IPS-20b (cell line): ENCODE measurements around the gene AQP6.

Experiments used
- H3K27ac ChIP-seq: one replicate; pipeline ENCODE4 v1.5.1; 2013; ENCODE audit warnings: low read length
- H3K27me3 ChIP-seq: 2 replicates; pipeline ENCODE4 v1.6.1; 2013; ENCODE audit warnings: mild to moderate bottlenecking, low read length, inconsistent platforms; ENCODE audit not compliant: insufficient read depth
- H3K36me3 ChIP-seq: 2 replicates; pipeline ENCODE4 v1.6.1; 2013; ENCODE audit warnings: low read depth, mild to moderate bottlenecking, inconsistent platforms, low read length, moderate library complexity; ENCODE audit not compliant: insufficient read depth
- H3K4me1 ChIP-seq: 2 replicates; pipeline ENCODE4 v1.6.1; 2013; ENCODE audit warnings: mild to moderate bottlenecking, control low read depth, inconsistent platforms, low read length, moderate library complexity; ENCODE audit not compliant: insufficient read depth
- H3K4me3 ChIP-seq: 2 replicates; pipeline ENCODE4 v1.5.1; 2013; ENCODE audit warnings: mild to moderate bottlenecking, low read length, inconsistent platforms
- H3K9ac ChIP-seq: 2 replicates; pipeline ENCODE4 v1.6.1; 2013; ENCODE audit warnings: low read depth, mild to moderate bottlenecking, inconsistent platforms, low read length, moderate library complexity
- H3K9me3 ChIP-seq: 2 replicates; pipeline ENCODE4 v1.6.1; 2013; ENCODE audit warnings: mild to moderate bottlenecking, low read depth, low read length, inconsistent platforms; ENCODE audit not compliant: insufficient read depth

AQP6 gene

DNA sequence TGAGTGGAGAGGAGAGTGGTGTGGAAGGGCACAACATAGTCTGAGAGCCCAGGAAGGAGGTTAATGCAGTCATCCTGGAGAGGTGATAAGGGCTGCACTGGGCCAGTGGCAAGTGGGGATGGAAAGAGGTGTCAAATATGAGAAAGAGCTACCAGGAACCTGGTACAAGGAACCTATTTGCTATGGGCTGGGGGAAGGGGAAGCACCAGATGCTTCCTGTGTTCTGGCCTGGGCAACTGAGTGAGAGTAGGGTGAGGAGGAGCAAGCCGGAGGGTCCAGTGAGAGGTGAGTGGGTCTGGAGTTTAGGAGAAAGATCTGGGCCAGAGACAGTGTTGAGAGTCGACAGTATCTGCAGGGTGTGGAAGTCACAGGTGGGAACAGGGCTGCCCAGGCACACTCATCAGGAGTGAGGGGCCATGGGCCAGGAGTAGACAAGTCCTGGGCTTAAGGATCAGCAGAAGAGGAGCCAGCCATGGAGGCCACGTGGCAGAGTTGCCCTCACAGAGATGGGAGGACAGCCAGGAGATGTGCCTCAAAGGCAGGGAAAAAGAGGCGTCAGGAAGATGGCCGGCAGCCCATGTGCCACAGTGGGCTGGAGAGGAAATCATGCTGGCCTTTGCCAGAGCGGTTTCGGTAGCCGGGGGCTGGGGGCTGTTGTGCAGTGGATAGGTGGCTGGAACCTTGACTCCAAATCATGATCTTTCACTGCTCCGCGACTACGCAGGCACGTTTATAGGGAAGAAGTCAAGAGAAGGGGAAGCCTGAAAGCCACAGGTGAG lies 2.9 kb upstream of the AQP6 start:
- no peak overlapping the region for H3K4me3 ChIP-seq

DNA sequence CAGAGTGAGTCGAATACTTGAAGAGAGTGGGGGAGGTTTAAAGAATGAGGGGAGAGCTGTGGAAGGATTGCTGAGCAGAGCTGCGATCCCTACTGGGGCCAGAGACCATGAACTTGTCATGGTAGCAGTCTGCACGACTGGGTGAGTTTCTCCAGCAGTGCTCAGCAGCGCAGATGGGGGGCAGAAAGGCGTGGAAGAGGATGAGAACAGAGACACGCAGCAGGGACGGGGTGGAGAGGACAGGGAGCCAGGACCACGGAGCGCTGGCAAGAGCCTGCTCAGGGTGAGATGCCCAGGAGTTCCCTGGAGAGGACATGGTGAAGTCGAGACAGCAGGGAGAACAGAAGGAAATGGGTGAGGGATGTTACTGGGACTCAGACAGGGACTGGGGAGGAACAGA lies 2.1 kb upstream of the AQP6 start:
- Histone ChIP-seq H3K4me1 (peaks cover 4% of the 10 kb centered on the region; the same call in 1 of the 2 replicates), H3K27me3 (peaks cover 63% of the 10 kb centered on the region), H3K9ac (no peak overlapping the region), H3K4me3 (no peak overlapping the region), H3K27ac (no peak overlapping the region), H3K9me3 (no peaks in the 10 kb centered on the region), H3K36me3 (no peaks in the 10 kb centered on the region)

More for the DNA sequence above, 2.9 kb upstream of the AQP6 start:
- Histone ChIP-seq H3K27ac (no peak overlapping the region), H3K4me1 (0 out of 2 replicates have a peak, but pooled peaks cover 2% of the 10 kb centered on the region), H3K9ac (no peak overlapping the region), H3K36me3 (no peaks in the 10 kb centered on the region), H3K9me3 (no peaks in the 10 kb centered on the region), H3K27me3 (peaks cover 71% of the 10 kb centered on the region)

DNA sequence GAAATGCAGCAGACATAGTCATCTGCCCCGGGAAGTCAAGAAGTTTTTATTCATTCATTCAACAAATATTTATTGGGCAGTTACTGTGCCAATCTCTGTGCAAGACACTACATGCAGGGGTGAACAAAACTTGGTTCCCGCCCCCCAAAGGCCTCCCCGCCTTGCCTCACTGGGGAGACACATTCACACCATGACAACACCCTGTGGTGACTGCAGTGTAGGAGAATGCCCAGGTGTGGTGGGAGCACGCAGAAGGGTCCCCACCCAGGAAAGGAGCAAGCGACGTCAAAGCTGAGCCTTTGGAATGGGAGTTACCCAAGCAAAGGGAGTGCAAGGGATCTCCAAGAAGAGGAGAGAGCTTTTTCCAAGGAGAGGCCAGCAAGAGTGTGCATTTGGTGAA lies 1.6 kb upstream of the AQP6 start:
- Histone ChIP-seq H3K9me3 (no peaks in the 10 kb centered on the region), H3K4me3 (no peak overlapping the region), H3K36me3 (no peaks in the 10 kb centered on the region), H3K4me1 (peaks cover 6% of the 10 kb centered on the region; the same call in 1 of the 2 replicates), H3K9ac (no peak overlapping the region), H3K27ac (no peak overlapping the region), H3K27me3 (peaks cover 58% of the 10 kb centered on the region)

DNA sequence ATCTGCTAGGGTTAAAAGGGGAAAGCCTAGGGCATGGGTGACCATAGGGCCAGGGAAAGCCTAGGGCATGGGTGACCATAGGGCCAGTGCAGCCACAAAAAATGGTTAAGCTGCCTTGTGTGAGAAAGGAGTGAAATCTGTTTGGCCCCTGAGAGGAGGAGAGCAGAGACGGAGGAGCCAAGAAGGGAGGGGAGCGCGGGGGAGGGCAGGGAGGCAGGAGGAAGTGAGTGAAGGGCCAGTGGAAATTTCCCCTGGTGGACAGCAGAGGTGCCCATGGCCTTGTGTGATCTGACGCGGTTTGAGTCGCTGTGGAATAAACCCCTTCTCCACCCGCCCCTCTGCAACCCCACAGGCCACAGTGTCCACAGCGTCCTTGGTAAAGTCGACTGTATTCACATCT lies 618 bp upstream of the AQP6 start:
- Histone ChIP-seq H3K27ac (no peak overlapping the region), H3K27me3 (peaks cover 48% of the 10 kb centered on the region), H3K9me3 (no peaks in the 10 kb centered on the region), H3K4me1 (peaks cover 6% of the 10 kb centered on the region; the same call in 1 of the 2 replicates), H3K36me3 (no peaks in the 10 kb centered on the region), H3K9ac (no peak overlapping the region), H3K4me3 (no peak overlapping the region)

DNA sequence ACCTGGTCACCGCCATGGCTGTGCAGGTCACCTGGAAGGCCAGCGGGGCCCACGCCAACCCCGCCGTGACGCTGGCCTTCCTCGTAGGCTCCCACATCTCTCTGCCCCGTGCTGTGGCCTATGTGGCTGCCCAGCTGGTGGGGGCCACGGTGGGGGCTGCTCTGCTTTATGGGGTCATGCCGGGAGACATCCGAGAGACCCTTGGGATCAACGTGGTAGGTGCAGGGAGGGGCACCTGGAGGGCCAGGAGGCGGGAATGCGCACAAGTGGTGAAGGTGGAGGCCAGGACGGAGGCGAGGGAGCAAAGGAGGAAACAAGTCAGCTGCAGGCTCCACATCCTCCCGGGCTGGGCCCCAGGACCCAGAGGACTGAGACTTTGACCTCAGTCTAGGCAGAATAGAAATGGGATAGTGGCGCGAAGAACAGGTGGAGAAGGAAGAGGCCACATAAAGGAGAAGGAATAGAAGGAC lies 649 bp downstream of the AQP6 start:
- H3K9ac ChIP-seq = no peak overlapping the region
- H3K27ac ChIP-seq = no peak overlapping the region

DNA sequence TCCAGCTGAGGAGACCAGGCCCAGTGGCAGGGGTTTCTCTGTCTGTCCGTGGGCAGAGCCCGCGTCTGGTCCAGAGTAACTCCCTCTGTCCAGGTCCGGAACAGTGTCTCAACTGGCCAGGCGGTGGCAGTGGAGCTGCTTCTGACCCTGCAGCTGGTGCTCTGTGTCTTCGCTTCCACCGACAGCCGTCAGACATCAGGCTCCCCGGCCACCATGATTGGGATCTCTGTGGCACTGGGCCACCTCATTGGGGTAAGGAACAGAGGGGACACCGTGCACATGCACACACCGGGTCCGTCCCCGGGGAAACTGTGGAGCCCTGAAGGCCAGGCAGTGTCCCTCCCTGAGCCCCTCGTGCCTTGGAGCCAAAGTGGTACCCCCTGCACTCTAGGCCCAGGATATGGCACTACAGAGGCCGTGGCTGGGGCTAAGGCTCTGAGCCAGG lies 1.5 kb downstream of the AQP6 start:
- no peaks in the 10 kb centered on the region for H3K9me3 ChIP-seq
- H3K27ac ChIP-seq = no peak overlapping the region
- H3K27me3 ChIP-seq = peaks cover 29% of the 10 kb centered on the region
- H3K4me3 ChIP-seq = no peak overlapping the region
- H3K4me1 ChIP-seq = peaks cover 6% of the 10 kb centered on the region; the same call in 1 of the 2 replicates
- no peaks in the 10 kb centered on the region for H3K36me3 ChIP-seq
- no peak overlapping the region for H3K9ac ChIP-seq

More for the DNA sequence above, 649 bp downstream of the AQP6 start:
- no peaks in the 10 kb centered on the region for H3K36me3 ChIP-seq
- peaks cover 6% of the 10 kb centered on the region; the same call in 1 of the 2 replicates for H3K4me1 ChIP-seq
- no peak overlapping the region for H3K4me3 ChIP-seq
- H3K9me3 ChIP-seq = no peaks in the 10 kb centered on the region
- peaks cover 37% of the 10 kb centered on the region for H3K27me3 ChIP-seq

DNA sequence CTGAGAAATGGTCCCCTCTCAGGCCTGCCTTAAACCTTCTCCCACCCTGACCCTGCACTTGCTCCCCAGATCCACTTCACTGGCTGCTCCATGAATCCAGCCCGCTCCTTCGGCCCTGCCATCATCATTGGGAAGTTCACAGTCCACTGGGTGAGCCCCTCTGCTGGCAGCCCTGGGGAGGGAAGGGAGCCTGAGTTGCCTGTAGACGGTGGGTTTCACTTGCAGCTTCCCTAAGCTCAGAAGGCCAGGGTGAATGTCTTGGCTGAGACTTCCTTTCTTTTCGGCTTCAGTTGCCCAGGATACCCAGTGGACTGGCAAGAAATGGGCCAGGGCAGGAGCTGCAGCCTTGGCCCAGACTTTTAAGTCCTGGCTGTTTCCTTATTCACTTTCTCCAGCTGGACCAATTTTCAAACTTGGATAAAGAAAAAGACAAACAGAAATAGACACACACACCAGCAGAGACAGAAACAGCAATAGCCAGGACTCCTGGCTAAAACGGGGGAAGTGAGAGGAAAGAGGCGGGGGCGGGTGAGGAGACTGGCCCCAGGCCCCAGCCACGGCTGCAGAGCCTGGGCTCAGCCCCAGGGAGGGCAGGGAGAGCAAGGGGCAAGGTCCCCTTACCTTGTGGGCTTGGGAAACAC lies 2.0 kb downstream of the AQP6 start:
- Histone ChIP-seq H3K9me3 (no peaks in the 10 kb centered on the region), H3K9ac (no peak overlapping the region), H3K27me3 (peaks cover 23% of the 10 kb centered on the region), H3K27ac (no peak overlapping the region), H3K36me3 (no peaks in the 10 kb centered on the region), H3K4me1 (peaks cover 6% of the 10 kb centered on the region; the same call in 1 of the 2 replicates), H3K4me3 (no peak overlapping the region)

DNA sequence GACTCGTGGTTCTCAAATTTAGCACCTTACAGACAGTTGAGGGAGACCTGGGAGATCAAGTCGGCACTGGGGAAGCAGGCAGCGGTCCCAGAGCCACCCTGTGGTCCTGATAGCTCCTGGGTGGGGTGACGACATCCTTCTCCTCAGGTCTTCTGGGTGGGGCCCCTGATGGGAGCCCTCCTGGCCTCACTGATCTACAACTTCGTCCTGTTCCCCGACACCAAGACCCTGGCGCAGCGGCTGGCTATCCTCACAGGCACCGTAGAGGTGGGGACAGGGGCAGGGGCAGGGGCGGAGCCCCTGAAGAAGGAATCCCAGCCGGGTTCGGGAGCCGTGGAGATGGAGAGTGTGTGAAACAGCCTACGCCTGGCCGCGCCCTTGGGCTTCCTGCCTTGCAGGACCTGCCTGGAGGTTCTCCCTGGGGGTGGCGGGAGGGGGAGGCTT lies 2.6 kb downstream of the AQP6 start:
- Histone ChIP-seq H3K4me1 (peaks cover 6% of the 10 kb centered on the region; the same call in 1 of the 2 replicates), H3K27ac (no peak overlapping the region), H3K4me3 (no peak overlapping the region), H3K9ac (no peak overlapping the region), H3K36me3 (no peaks in the 10 kb centered on the region), H3K9me3 (no peaks in the 10 kb centered on the region), H3K27me3 (peaks cover 18% of the 10 kb centered on the region; the same call in 1 of the 2 replicates)

DNA sequence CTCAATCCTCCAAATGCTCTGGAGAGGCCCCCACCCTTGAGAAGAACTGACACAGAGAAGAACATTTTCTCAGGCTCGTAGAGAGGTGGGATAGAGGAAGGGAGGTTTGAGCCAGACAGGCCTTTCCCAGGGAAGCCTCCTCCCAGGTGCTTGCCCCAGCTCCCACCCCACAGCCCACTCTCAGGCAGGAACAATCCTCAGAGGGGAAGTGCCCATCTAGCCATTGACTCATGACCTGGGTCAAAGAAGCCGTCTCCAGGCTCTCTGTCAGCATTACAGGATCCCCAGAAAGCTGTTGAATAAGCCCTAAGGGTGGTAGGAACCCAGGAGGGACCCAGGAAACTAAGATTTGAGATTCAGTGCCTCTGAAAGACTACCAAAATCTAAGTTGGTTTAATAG lies 3.8 kb downstream of the AQP6 start:
- H3K27ac ChIP-seq = no peak overlapping the region
- H3K27me3 ChIP-seq = peaks cover 6% of the 10 kb centered on the region; the same call in 1 of the 2 replicates
- H3K9ac ChIP-seq = no peak overlapping the region
- no peaks in the 10 kb centered on the region for H3K9me3 ChIP-seq
- no peak overlapping the region for H3K4me3 ChIP-seq
- no peaks in the 10 kb centered on the region for H3K36me3 ChIP-seq
- peaks cover 4% of the 10 kb centered on the region; the same call in 1 of the 2 replicates for H3K4me1 ChIP-seq

DNA sequence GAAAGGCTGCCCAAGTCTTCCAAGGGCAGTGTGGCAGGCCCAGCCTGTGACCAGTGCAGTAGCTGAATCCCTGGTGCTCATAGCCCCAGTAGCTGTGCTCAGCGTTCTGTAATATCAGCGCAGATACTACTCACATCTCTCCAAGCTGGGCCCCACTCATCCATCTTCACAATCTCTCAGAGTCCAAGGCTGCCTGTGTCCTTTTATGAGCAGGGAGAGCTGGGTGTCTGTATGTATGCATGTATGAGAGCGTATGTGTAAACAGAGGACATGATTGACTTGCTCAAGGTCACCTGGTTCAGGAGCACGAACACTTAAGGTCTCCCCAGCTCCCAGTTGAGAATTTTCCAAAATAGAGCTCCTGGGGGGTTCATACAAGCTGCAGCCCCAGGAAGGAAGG lies 5.4 kb downstream of the AQP6 start:
- no peak overlapping the region for H3K4me3 ChIP-seq
- no peaks in the 10 kb centered on the region for H3K36me3 ChIP-seq
- H3K4me1 ChIP-seq = peaks cover 3% of the 10 kb centered on the region; the same call in 1 of the 2 replicates
- no peaks in the 10 kb centered on the region for H3K9me3 ChIP-seq
- H3K9ac ChIP-seq = no peak overlapping the region
- no peaks in the 10 kb centered on the region; the same call in 1 of the 2 replicates for H3K27me3 ChIP-seq
- H3K27ac ChIP-seq = no peak overlapping the region

DNA sequence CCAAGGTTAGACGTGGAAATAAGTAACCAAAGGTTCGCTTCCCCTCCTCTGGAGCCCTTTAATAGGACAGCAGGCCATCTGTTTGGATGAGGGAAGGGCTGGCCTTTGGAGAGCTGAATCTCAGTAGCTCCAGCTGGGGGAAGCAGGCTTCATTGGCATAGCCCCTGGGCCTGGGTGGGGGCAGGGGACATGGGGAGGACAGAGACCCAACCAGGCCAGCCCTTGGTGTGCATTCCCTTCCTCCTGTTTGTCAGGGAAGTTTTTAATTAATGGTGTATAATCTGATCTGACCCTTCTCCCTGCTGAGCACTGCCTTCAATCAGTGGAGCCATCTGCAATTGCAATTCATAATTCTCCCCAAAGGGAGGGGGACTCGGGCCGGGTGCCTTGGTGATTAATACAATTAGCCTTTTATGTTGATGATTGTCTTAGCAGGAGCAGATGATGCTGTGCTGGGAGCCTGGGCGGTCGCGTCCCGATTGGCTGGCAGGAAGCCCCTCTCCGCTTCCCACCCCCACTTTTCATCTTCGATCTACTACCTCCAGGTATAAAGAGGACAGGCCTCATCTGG lies 6.4 kb downstream of the AQP6 start:
- Histone ChIP-seq H3K9ac (0 out of 2 replicates have a peak overlapping the region, but pooled peaks have one; percentile 9), H3K27ac (no peak overlapping the region)

More for the DNA sequence above, 6.4 kb downstream of the AQP6 start:
- Histone ChIP-seq H3K27me3 (no peaks in the 10 kb centered on the region; the same call in 1 of the 2 replicates), H3K4me1 (peaks cover 3% of the 10 kb centered on the region; the same call in 1 of the 2 replicates), H3K9me3 (no peaks in the 10 kb centered on the region), H3K36me3 (no peaks in the 10 kb centered on the region), H3K4me3 (no peak overlapping the region)
